ENCODE measurements around the gene TRIM27. TPM values are rescaled to one million over a fixed set of nuclear protein-coding genes. Genes with fewer than 3 reads are reported as not detected.
A peak's percentile ranks its signal among the peaks of the same experiment; 100 is the strongest.
"Not testable (repeated sequence)": the region's sequence is repeated elsewhere in the genome, so short reads cannot be mapped to it uniquely, and the experiment has no call there.

Gene TRIM27, protein sequence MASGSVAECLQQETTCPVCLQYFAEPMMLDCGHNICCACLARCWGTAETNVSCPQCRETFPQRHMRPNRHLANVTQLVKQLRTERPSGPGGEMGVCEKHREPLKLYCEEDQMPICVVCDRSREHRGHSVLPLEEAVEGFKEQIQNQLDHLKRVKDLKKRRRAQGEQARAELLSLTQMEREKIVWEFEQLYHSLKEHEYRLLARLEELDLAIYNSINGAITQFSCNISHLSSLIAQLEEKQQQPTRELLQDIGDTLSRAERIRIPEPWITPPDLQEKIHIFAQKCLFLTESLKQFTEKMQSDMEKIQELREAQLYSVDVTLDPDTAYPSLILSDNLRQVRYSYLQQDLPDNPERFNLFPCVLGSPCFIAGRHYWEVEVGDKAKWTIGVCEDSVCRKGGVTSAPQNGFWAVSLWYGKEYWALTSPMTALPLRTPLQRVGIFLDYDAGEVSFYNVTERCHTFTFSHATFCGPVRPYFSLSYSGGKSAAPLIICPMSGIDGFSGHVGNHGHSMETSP
- total RNA-seq, result 101 and 119 TPM in 2 replicates

DNA sequence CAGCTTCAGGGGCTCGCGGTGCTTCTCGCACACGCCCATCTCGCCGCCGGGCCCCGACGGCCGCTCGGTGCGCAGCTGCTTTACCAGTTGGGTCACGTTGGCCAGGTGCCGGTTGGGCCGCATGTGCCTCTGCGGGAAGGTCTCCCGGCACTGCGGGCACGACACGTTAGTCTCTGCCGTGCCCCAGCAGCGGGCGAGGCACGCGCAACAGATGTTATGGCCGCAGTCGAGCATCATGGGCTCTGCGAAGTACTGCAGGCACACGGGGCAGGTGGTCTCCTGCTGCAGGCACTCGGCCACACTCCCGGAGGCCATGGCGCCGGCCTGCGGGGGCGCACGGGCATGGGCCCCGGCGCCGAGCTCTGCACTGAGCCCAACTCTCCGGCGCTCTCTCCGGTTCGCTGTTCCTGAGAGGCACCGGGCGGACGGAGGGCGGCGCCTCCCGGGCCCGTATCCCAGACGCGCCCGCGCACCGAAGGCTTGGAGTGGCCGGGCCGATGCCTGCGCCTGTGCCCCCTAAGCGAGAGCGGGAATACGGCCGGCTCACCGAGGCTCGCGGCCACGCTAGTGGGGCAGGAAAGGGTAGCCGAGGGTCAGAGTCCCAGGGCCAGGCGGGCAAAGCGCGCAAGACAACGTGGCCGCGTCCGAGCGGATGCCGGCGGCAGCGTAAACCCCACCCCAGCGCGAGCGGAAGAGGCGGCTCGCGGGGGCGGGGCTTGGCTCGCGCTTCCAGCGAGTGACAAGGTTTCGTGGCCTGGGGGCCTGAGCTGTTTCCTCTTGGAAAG lies at the start of gene TRIM27:
Gene TRIM27, minus strand, starts transcription at position 668 of the 785 bp plus-strand sequence. Its CDS starts 353 bp downstream, at position 315.
- Histone ChIP-seq H3K36me3 (ENCODE audit: control insufficient read depth, insufficient read depth, low read length) (peaks cover 4% of the 10 kb centered on the region), H3K4me3 (ENCODE audit: low read depth, low read length) (peak within 1 kb of the TSS; percentile 91), H3K27me3 (ENCODE audit: control insufficient read depth, insufficient read depth, low read length) (no peaks in the 10 kb centered on the region)
- TF ChIP-seq, protein P1, sequence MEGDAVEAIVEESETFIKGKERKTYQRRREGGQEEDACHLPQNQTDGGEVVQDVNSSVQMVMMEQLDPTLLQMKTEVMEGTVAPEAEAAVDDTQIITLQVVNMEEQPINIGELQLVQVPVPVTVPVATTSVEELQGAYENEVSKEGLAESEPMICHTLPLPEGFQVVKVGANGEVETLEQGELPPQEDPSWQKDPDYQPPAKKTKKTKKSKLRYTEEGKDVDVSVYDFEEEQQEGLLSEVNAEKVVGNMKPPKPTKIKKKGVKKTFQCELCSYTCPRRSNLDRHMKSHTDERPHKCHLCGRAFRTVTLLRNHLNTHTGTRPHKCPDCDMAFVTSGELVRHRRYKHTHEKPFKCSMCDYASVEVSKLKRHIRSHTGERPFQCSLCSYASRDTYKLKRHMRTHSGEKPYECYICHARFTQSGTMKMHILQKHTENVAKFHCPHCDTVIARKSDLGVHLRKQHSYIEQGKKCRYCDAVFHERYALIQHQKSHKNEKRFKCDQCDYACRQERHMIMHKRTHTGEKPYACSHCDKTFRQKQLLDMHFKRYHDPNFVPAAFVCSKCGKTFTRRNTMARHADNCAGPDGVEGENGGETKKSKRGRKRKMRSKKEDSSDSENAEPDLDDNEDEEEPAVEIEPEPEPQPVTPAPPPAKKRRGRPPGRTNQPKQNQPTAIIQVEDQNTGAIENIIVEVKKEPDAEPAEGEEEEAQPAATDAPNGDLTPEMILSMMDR (IDR thresholded peaks at IDR 0.05; ENCODE audit: insufficient read depth, low read length, poor library complexity, severe bottlenecking), result no peak
- DNase-seq (ENCODE audit: low read depth), result no peak

DNA sequence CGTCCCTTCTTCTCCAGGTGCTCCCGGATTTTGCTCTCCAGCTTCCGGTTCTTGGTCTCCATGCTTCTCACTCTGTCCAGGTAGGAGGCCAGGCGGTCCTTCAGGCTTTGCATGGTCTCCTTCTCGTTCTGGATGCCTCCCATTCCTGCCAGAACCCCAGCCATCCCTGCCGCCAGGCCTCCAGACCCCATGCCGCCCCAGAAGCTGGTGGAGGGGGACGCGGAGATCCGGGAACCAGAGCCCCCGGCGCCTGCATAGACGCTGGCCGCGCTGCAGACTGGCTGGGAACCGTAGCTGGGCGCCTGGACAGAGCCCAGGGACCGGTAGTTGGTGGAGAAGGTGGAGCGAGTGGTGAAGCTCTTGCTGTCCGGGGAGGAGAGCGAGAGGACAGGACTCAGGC lies 46.3 kb upstream of the TRIM27 start:
- not testable (repeated sequence) for H3K4me3 ChIP-seq (ENCODE audit: low read depth, low read length); DNase-seq (ENCODE audit: low read depth); H3K27me3 ChIP-seq (ENCODE audit: control insufficient read depth, insufficient read depth, low read length); H3K36me3 ChIP-seq (ENCODE audit: control insufficient read depth, insufficient read depth, low read length)

DNA sequence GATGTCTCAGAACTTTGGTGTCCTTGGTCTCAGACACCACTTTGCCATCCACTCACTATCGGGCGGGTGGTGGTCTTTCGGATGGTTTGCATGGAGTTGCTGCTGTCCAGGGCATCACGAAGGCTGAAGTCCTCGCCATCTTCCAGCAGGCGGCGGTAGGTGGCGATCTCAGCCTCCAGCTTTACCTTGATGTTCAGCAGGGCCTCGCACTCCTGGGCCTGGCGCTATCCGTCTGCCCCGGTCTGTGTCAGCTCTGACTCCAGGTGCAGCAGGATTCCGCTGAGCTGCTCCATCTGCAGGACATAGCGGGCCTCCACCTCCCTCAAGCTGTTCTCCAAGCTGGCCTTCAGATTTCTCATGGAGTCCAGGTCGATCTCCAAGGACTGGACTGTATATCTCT lies 45.3 kb upstream of the TRIM27 start:
- H3K4me3 ChIP-seq (ENCODE audit: low read depth, low read length), result no peak overlapping the region
- no peaks in the 10 kb centered on the region for H3K27me3 ChIP-seq (ENCODE audit: control insufficient read depth, insufficient read depth, low read length)
- no peak for DNase-seq (ENCODE audit: low read depth)
- TF ChIP-seq, protein P1 (IDR thresholded peaks at IDR 0.05; ENCODE audit: insufficient read depth, low read length, poor library complexity, severe bottlenecking), result no peak
- H3K36me3 ChIP-seq (ENCODE audit: control insufficient read depth, insufficient read depth, low read length), result no peaks in the 10 kb centered on the region

DNA sequence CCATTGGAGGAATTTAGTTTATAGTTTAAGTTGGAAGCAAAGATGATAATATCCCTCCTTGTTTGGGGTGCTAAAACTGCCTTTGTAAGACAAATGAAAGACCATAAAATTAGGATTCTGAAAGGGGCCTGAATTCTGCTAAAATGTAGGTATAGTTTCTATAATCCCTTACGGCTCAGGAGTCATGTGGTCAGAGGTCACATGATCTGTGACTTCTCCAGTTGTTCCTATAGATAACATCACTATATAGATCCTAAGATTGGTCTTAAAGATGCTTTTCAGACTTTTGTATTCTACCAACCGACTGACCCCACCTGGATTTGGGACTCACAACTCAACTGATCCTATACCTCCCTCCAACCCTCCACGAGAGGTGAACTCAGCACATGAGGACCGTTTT lies 44.7 kb upstream of the TRIM27 start:
- no peak overlapping the region for H3K4me3 ChIP-seq (ENCODE audit: low read depth, low read length)

DNA sequence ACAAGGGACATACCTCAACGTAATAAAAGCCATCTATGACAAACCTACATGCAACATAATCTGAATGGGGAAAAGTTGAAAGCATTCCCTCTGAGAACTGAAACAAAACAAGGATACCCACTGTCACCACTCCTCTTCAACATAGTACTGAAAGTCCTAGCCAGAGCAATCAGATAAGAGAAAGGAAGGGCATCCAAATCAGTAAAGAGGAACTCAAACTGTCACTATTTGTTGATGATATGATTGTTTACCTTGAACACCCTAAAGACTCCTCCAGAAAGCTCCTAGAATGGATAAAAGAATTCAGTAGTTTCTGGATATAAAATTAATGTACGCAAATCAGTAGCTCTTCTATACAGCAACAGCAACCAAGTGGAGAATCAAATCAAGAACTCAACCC lies 41.9 kb upstream of the TRIM27 start:
- Histone ChIP-seq H3K4me3 (ENCODE audit: low read depth, low read length) (no peak overlapping the region), H3K36me3 (ENCODE audit: control insufficient read depth, insufficient read depth, low read length) (no peaks in the 10 kb centered on the region), H3K27me3 (ENCODE audit: control insufficient read depth, insufficient read depth, low read length) (no peaks in the 10 kb centered on the region)
- DNase-seq (ENCODE audit: low read depth), result no peak
- TF ChIP-seq, protein P1 (IDR thresholded peaks at IDR 0.05; ENCODE audit: insufficient read depth, low read length, poor library complexity, severe bottlenecking), result no peak

More for the DNA sequence above, 44.7 kb upstream of the TRIM27 start:
- no peak for DNase-seq (ENCODE audit: low read depth)
- no peaks in the 10 kb centered on the region for H3K36me3 ChIP-seq (ENCODE audit: control insufficient read depth, insufficient read depth, low read length)
- TF ChIP-seq, protein P1 (IDR thresholded peaks at IDR 0.05; ENCODE audit: insufficient read depth, low read length, poor library complexity, severe bottlenecking), result no peak
- no peaks in the 10 kb centered on the region for H3K27me3 ChIP-seq (ENCODE audit: control insufficient read depth, insufficient read depth, low read length)

DNA sequence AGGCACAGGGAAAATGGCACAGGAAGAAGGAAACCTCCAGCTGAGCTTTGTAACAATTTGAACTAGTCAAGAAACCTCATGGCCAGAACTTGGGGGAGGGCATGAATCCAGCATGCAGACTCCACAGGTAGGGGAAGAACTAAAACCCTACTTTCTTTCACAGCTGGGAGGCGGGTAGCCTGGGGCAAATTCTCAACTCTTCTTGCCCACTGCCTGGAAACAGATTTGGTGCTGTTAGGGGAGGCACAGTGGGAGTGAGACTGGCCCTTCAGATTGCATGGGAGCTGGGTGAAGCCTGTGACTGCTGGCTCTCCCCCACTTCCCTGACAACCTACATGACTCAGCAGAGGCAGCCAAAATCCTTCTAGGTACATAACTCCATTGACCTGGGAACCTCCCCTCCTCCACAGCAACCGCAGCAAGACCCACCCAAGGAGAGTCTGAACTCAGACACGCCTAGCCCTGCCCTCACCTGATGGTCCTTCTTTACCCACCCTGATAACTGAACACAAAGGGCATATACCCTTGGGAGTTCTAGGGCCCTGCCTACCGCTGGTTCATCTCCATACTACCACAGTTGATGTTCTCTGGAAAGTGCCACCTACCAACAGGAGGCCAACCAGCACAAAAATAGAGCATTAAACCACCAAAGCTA lies 37.2 kb upstream of the TRIM27 start:
- Histone ChIP-seq H3K36me3 (ENCODE audit: control insufficient read depth, insufficient read depth, low read length) (no peaks in the 10 kb centered on the region), H3K4me3 (ENCODE audit: low read depth, low read length) (no peak overlapping the region), H3K27me3 (ENCODE audit: control insufficient read depth, insufficient read depth, low read length) (no peaks in the 10 kb centered on the region)
- no peak for DNase-seq (ENCODE audit: low read depth)
- TF ChIP-seq, protein P1 (IDR thresholded peaks at IDR 0.05; ENCODE audit: insufficient read depth, low read length, poor library complexity, severe bottlenecking), result no peak

DNA sequence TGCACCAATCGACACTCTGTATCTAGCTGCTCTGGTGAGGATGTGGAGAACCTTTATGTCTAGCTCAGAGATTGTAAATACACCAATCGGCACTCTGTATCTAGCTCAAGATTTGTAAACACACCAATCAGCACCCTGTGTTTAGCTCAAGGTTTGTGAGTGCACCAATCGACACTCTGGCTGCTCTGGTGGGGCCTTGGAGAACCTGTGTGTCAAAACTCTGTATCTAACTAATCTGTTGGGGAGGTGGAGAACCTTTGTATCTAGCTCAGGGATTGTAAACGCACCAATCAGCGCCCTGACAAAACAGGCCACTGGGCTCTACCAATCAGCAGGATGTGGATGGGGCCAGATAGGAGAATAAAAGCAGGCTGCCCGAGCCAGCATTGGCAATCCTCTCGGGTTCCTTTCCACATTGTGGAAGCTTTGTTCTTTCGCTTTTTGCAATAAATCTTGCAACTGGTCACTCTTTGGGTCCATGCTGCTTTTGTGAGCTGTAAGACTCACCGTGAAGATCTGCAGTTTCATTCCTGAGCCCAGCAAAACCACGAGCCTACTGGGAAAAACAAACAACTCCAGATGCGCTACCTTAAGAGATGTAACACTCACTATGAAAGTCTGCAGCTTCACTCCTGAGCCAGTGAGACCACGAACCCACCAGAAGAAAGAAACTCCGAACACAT lies 34.9 kb upstream of the TRIM27 start:
- H3K4me3 ChIP-seq (ENCODE audit: low read depth, low read length); H3K36me3 ChIP-seq (ENCODE audit: control insufficient read depth, insufficient read depth, low read length); H3K27me3 ChIP-seq (ENCODE audit: control insufficient read depth, insufficient read depth, low read length); DNase-seq (ENCODE audit: low read depth): not testable (repeated sequence)

DNA sequence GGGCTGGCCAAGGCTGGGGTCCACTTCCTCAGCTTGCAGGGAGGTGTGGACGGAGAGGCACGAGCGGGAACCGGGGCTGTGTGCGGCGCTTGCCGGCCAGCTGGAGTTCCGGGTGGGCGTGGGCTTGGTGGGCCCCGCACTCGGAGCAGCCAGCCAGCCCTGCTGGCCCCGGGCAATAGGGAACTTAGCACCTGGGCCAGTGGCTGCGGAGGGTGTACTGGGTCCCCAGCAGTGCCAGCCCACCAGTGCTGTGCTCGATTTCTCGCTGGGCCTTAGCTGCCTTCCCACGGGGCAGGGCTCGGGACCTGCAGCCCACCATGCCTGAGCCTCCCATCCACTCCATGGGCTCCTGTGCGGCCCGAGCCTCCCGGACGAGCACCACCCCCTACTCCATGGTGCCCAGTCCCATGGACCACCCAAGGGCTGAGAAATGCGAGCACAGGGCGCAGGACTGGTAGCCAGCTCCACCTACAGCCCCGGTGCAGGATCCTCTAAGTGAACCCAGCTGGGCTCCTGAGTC lies 34.1 kb upstream of the TRIM27 start:
- H3K36me3 ChIP-seq (ENCODE audit: control insufficient read depth, insufficient read depth, low read length); DNase-seq (ENCODE audit: low read depth); H3K27me3 ChIP-seq (ENCODE audit: control insufficient read depth, insufficient read depth, low read length); H3K4me3 ChIP-seq (ENCODE audit: low read depth, low read length): not testable (repeated sequence)

All from kidney epithelial cell (primary cell).